HL-60/S4 (cell line): Measurements from ENCODE around the gene CMTR1.
"Not testable (repeated sequence)": the region's sequence is repeated elsewhere in the genome, so short reads cannot be mapped to it uniquely, and the experiment has no call there.

Experiments used
- in situ Hi-C: fragments of 300-500 bp; cut with MboI; formaldehyde crosslinking; loops from 2 replicates; pipeline ENCODE4 v1.14.3; 2022; ENCODE audit warnings: low sequenced_read_pairs

The CMTR1 gene, protein sequence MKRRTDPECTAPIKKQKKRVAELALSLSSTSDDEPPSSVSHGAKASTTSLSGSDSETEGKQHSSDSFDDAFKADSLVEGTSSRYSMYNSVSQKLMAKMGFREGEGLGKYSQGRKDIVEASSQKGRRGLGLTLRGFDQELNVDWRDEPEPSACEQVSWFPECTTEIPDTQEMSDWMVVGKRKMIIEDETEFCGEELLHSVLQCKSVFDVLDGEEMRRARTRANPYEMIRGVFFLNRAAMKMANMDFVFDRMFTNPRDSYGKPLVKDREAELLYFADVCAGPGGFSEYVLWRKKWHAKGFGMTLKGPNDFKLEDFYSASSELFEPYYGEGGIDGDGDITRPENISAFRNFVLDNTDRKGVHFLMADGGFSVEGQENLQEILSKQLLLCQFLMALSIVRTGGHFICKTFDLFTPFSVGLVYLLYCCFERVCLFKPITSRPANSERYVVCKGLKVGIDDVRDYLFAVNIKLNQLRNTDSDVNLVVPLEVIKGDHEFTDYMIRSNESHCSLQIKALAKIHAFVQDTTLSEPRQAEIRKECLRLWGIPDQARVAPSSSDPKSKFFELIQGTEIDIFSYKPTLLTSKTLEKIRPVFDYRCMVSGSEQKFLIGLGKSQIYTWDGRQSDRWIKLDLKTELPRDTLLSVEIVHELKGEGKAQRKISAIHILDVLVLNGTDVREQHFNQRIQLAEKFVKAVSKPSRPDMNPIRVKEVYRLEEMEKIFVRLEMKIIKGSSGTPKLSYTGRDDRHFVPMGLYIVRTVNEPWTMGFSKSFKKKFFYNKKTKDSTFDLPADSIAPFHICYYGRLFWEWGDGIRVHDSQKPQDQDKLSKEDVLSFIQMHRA

GRCh38 chr6:37432916-37433656 lies at the start of gene CMTR1:
Gene CMTR1 (plus strand): TSS chr6:37433221. CDS start chr6:37435630, 2,409 bp downstream.
- in situ Hi-C loops: no loop called here

GRCh38 chr6:37388578-37388977 lies 44.4 kb upstream of the CMTR1 start:
- in situ Hi-C loops: no loop called here

GRCh38 chr6:37389857-37390256 lies 43.2 kb upstream of the CMTR1 start:
- in situ Hi-C loops: no loop called here

DNA sequence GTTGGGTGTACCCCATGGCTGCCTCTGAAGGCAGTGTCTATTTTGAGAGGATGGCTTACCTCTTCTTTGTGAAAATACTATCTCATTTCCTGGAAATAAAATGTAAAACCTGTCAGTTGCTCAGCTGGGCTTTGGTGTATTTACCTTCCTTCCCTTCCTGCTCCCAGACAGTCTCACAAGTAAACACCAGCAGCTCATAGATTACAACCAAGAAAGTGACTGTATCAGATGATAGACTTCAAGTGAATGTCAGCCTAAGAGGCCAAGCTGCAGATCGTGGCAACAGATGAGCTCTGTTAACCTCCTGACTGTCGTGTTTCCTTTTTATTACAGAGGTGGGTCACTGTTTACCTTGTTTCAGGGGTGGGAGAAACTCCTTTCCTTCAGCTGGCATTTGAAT lies 41.9 kb upstream of the CMTR1 start:
- in situ Hi-C loops: no loop called here

DNA sequence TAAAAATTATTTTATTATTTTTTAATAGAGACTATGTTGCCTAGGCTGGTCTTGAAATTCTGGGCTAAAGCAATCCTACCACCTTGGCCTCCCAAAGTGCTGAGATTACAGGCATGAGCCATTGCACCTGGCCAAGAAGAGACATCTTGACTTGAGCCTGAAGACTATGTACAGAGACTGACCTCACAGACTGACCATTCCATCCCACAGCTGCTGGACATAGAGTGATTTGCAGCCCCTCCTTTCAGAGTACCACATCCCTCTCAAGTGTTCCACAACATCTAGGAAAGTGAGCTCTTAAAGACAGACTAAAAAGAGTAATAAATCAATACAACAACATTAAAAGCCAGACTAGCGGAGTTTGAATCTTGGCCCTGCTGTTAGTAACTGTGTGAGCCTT lies 40.2 kb upstream of the CMTR1 start:
- in situ Hi-C loops: no loop called here

DNA sequence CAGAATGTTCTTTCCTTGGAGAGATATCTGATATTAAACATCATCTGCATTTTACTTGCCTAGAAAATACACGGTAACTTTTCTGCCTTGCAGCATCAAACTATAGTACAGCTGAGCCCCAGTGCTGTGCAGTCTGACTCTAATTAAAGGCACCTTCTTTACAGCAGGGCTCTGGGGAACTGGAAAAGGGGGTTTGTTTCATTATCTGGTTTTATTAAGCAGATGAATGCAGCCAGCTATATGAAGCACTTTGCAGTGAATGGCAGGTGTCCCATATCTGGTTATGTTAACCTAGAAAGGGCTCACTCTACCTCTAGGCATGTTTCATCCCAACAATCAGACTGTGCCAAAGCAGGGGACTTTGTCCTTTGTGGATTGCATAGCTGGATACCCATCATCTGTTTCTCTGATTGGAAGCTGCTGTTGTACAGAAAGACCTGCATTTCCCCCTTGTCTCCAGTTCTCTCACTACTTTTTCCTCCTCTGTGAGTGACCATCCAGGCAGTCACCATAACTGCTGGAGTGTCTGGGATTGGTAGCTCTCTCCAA lies 39.6 kb upstream of the CMTR1 start:
- in situ Hi-C loops: no loop called here

- in situ Hi-C loops: no loop called here
These were observed 36.3 kb upstream of the CMTR1 start for GRCh38 chr6:37396571-37397180.

- in situ Hi-C loops: no loop called here
These were observed 33.9 kb upstream of the CMTR1 start for GRCh38 chr6:37399131-37399530.

DNA sequence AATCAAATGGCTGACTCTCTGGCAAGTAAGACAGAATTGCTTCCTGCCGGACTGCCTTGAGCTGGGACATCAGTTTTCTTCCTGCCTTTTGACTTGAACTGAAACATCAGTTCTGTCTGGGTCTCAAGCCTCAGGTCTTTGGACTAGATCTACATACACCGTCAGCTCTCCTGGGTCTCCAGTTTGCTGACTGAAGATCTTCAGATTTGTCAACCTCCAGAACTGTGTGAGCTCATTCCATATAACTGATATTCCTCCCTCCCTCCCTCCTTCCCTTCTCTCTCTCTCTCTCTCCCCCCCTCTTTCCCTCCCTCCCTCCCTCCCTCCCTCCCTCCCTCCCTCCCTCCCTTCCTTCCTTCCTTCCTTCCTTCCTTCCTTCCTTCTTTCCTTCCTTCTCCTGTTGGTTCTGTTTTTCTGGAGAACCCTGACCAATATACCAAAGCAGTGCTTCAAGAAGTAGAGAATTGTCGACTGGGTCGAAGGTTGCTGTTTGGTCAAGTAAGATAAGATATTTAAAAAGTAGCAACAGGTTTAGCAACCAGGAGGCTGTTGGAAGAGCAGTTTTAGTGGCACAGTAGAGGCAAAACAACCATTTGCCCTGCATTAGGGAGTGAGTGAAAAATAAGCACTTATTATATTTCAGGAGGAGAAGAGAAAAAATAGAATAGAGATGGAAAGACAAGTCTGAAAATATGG lies 33.1 kb upstream of the CMTR1 start:
- in situ Hi-C loops: no loop called here

DNA sequence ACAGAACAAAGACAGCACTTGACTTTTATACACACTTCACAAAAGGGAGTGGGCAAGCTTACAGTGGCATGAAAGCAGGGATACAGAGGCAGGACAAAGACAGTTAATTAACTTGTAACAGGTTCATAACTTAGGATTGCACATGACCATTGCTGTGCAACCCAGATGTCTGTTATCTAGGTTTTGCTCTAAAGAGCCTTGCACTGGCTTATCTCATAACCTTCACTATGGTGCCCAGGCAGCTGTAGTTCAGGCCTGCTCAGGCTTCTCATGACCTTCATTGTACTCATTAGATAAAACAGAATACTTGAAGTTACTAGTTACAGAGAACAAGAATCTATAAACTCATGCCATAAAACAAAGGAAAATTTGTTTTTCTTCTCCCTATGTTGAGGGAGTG lies 31.4 kb upstream of the CMTR1 start:
- in situ Hi-C loops: not testable (repeated sequence)

- in situ Hi-C loops: no loop called here
These were observed 26.2 kb upstream of the CMTR1 start for GRCh38 chr6:37406726-37407341.

- in situ Hi-C loops: no loop called here
These were observed 25.1 kb upstream of the CMTR1 start for GRCh38 chr6:37407948-37408347.

GRCh38 chr6:37409501-37409900 lies 23.5 kb upstream of the CMTR1 start:
- in situ Hi-C loops: no loop called here

- in situ Hi-C loops: no loop called here
These were observed 15.6 kb upstream of the CMTR1 start for GRCh38 chr6:37417393-37417792.

- in situ Hi-C loops: no loop called here
These were observed 14.3 kb upstream of the CMTR1 start for GRCh38 chr6:37418722-37419121.

DNA sequence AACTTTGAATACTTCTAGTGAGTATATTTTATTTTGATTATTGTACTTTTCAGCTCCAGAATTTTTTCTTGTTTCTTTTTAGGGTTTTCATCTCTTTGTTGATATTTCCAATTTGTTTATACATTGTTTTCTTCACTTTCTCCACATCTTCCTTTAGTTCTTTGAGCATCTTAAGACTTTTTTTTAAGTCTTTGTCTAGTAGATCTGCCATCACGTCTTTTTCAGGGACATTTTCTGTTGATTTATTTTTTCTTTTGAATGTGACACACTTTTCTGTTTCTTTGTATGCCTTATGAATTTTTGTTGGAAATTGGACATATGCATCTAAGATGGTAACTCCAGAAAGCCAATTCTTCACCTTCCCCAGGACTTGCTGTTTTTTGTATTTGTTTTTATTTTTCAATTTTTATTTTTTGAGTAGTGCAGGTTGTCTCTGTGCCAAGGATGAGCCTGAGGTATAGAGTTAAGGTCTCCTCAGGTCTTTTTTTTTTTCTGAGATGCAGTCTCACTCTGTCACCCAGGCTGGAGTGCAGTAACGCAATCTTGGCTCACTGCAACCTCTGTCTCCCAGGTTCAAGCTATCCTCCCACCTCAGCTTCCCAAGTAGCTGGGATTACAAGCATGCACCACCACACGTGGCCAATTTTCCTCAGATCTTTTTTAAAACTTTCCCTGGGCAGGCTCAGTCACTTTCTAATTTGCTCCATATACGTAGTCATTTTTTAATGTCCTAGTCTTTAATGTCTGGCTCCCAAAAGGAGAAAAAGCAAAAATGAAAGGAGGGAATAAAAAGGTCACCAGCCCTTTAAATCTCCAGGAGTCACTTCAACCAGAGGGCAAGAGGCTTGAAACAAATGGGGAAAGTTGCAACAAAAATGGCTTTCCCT lies 6.7 kb upstream of the CMTR1 start:
- in situ Hi-C loops: no loop called here

- in situ Hi-C loops: no loop called here
These were observed 6.0 kb upstream of the CMTR1 start for GRCh38 chr6:37426945-37427510.

- in situ Hi-C loops: no loop called here
These were observed 3.7 kb upstream of the CMTR1 start for GRCh38 chr6:37429352-37429750.
